ENCODE data around the gene HNRNPH1.
A peak's percentile ranks its signal among the peaks of the same experiment; 100 is the strongest.
"Not testable (repeated sequence)": the region's sequence is repeated elsewhere in the genome, so short reads cannot be mapped to it uniquely, and the experiment has no call there.

HNRNPH1 gene, protein sequence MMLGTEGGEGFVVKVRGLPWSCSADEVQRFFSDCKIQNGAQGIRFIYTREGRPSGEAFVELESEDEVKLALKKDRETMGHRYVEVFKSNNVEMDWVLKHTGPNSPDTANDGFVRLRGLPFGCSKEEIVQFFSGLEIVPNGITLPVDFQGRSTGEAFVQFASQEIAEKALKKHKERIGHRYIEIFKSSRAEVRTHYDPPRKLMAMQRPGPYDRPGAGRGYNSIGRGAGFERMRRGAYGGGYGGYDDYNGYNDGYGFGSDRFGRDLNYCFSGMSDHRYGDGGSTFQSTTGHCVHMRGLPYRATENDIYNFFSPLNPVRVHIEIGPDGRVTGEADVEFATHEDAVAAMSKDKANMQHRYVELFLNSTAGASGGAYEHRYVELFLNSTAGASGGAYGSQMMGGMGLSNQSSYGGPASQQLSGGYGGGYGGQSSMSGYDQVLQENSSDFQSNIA

DNA sequence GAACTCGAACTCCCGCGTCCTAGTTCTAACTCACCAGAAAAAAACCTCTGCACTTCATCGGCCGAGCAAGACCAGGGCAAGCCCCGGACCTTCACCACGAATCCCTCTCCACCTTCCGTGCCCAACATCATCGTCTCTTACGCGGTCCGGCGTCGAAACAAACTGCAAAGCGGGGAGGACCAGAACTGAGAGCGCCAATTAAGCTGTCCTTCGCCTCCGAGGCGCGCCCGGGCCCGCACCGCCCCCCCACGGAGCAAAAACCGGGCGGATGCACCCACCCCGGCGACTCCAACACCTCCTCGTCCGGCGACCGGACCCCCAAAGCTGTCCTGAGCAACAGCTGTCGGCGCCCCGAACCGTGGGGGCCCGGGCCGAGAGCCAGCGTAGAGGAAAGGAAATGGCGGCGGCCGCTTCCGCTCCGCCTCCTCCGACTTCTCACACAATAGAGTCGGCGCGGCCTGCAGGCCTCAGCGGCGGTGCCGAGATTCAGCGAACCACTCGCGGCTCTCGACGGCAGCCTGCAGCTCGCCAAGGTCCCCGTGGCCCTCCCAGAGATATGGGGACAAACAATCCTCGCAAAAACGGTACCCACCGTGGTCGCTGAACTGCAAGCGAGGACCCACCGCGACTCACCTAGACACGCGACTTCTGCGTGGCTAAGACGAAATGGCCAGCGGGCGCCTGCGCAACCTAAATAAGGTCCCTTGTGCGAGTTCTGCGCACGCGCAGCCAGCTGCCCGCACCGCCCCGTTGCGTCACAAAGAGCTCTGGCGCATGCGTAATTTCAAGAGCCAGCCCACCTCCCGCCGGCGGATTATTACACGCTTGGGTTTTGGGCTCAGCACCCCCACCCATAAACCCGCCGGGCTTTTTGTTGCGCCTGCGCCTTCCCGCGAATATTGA is at the start of gene HNRNPH1:
Gene HNRNPH1 (minus strand): TSS at position 669 of the 903 bp plus-strand sequence. CDS start 538 bp downstream, at position 131.
- DNase-seq: peak; percentile 99

DNA sequence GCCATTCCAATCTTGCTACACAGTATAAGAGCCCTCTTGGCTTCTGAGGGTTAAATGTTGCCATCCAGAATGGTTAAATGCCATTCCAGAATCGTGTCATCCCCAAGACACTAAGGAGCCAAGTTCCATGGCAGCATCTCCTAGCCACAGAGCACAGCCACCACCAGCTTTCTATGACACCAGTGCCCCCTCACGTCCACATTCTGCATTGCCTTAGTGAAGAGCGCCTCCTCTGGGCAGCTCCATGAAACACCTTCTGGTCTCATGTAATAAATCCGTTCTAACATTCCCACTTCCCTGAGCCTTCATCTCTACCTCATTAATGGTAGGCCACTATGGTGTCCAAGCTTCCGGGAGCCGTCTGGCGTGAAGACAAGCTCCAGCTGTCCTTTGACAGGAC is 44.9 kb upstream of the HNRNPH1 start:
- peak; percentile 45 for DNase-seq

DNA sequence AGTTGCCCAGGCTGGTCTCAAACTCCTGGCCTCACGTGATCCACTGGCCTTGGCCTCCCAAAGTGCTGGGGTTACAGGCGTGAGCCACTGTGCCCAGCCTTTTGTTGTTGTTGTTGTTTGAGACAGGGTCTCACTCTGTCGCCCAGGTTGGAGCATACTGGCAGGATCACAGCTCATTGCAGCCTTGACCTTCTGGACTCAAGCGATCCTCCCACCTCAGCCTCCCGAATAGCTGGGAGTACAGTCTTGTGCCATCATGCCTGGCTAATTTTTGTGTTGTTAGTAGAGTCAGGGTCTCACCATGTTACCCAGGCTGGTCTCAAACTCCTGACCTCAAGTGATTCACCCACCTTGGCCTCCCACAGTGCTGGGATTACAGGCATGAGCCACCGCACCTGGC is 38.2 kb upstream of the HNRNPH1 start:
- not testable (repeated sequence) for DNase-seq

DNA sequence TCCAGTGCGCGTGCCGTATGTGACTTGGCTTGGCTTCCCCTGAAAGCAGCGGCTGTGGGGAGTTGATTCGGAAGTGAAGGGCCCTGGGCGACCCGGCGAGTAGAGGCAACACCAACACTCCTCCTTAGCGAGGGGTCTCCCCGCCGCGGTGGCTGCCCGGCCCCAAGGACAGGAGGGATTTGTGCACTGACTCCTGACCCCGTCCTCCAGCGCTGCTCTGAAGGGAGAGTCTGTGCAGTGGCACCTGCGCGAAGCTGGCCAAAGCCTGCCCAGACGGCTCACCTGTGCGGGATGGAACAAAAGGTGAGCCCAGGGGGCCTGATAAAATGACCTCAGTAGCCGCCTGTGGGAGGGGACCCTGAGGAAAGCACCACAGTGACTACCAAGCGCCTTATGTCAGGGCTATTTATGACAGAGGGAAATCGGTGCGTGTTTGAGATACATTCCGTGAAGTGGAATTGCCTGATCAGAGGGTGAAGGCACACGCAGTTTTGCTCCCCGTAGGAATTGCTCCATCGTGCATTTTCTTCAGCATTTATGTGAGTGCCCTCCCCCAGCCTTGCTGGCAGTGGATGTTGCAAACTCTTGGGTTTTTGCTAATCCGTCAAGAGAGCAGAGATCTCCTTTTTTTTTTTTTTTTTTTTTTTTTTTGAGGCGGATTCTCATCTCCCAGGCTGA is 34.8 kb upstream of the HNRNPH1 start:
- DNase-seq: not testable (repeated sequence)

DNA sequence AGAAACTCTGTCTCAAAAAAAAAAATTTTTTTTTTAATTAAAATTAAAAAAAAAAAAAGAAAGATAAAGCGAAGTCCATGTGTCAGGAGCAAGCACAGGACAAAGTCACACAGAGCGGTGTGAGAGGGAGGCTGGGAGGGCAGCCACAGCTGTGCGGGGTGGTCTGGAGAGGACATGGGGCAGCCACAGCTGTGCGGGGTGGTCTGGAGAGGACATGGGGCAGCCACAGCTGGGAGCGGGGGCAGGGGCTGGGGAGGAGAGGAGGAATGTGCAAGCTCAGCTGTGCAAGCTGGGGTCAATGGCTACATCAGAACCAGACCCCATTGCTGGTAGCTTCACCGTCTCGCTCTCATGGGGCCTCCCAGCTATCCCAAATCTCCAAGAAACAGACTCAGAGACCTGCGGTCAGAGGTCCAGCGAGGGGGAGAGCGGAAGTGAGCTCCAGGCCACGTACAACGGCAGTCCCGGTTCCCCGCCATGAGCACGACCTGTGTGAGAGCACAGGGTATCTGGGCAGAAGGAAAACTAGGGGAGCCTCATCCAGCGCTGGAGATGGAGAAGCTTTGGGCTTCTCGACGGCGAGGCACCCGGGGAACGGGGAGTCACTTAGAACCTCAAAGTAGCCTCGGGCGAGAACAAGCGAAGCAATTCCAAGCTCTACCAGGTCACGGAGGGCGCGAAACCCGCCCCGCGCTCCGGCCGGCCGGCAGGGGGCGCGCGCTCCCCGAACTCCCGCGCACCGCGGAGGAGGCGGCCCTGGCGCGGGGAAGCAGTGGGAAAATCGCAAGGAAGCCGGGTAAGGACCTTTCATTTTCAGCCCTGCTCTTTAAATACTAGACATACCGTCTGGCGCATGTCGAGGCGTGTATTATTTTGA is 34.1 kb upstream of the HNRNPH1 start:
- not testable (repeated sequence) for DNase-seq

DNA sequence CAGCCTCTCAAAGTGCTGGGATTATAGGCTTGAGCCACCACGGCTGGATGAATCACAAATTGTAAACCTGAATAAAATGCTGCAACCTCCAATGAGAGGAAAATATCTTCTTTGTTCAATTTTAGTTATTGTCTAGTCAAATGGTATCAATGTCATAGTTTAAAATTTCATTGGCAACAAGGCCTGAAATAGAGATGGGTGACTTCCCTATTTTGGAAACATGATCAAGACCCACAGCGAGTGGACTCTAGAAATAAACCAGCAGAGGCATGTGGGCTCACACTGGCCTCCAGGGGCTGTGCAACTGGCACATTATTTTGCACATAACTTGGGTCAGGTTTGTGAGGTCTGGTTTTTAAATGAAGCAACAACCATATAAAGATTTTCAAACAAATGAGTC is 29.7 kb upstream of the HNRNPH1 start:
- DNase-seq: not testable (repeated sequence)

DNA sequence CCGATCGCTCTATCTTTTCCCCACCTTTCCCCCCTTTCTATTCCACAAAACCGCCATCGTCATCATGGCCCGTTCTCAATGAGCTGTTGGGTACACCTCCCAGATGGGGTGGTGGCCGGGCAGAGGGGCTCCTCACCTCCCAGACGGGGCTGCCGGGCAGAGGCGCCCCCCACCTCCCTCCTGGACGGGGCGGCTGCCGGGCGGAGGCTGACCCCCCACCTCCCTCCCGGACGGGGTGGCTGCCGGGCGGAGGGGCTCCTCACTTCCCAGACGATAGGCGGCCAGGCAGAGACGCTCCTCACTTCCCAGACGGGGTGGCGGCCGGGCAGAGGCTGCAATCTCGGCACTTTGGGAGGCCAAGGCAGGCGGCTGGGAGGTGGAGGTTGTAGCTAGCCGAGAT is 26.8 kb upstream of the HNRNPH1 start:
- not testable (repeated sequence) for DNase-seq

DNA sequence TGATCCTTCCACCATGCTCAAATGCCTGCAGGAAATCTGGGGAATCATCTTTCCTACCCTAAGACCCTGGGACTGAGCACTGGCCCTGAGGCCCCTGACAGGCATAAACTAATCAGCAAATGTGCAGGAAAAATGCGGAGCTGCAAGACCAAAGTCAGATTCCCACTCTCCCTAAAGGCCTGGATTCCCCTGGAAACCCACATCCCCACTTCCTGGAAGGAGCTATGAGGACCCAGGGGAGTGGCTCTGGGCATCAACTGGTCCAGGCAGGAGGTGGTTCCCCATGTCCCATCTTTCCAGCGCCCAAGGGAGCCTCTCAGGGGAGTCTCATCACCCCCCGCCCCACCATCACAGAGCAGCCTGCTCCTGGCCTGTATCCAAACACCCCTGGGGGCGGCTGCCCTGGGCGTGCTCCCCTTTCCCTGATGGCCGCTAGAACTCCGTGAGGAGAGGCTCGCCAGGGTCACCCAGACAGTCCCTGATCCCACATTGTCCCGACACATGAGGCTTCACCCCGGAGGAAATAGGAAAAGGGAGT is 25.8 kb upstream of the HNRNPH1 start:
- not testable (repeated sequence) for DNase-seq

DNA sequence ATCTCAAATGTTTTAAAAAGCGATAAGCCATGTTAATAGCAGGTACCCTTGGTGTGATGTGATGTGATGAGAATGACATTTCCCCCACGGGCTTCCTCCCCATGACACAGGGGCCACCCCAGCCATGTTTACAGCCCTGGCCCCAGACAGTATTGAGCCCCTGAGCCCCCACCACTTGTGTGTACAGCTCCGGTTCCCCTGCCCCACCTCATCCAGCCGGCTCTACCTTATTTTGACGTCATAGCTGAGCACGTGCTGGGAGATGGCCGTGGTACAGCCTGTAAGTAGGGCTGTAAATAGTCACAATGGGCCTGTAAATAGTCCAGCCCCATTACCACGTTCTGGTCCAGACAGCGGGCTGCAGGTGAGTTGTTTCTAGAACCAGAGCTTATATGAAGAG is 24.9 kb upstream of the HNRNPH1 start:
- DNase-seq: no peak

DNA sequence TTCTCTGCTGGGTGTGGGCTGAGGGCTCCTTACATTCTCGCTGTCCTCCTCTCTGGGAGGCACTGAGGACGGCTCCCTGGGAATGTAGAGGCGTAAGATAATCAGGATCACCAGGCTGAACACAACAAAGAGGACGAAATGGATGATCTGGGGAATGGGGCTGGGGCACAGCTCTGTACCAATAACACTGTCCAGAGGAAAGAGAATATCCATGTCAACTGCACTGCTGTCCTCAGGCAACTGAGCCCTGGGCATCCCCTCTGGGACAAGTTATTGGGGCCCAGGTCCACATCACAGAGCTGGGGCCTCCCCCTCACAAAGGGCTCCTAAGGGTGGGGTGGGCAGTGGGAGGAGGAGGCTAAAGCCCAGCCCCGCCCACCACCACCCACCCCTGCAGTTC is 21.3 kb upstream of the HNRNPH1 start:
- DNase-seq: not testable (repeated sequence)

DNA sequence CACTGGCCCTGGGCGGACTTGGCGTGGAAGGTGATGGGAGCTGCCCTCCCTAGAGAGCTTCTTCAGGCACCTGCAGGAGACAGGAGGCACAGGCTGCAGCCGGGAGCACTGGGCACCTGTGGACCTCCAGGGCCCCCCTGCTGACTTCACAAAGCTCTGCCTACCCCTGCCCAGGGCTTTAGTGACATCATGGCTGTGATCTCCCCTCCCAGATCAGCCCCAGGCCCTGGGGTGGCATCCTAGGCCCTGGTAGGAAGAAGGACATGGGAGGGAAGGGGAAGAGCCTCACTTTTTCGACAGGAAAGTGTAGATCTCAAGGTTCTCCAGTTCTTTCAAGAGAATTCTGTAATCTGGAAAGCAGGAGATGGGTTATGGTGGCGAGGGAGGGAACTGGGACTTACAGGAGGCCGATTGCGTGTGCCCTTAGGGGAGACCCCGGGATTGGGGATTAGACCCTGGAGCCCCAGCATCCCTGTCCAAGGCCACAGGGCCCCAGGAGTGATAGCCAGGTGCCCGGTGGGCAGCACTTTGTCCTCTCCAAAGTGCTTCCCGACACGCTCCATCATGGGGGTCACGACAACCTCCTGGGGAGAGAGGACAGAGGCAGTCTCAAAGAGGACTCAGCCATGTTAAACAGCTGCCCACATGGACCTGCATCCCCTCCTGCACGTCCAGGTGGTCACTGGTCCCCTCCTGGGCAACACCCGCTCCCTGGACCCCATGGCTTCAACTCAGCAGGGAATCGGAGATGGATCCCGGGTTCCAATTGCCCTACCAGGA is 19.9 kb upstream of the HNRNPH1 start:
- not testable (repeated sequence) for DNase-seq

DNA sequence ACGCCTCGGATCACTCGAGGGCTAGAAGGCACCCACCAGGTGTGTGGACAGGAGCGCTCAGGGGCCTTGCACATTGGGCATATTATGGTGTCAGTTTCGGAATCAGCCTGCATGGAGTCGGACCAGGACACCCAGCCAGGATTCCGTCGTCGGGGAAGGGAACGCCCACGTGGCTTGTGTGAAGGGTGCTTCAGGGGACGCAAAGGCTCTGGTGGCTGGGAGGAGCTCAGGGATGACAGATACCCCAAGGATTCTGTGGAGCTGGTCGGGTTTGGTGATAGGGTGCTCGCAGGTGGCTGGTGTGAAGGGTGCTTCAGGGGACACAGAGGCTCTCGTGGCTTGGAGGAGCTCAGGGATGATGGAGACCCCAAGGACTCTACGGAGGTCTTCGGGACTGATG is 19.2 kb upstream of the HNRNPH1 start:
- not testable (repeated sequence) for DNase-seq

DNA sequence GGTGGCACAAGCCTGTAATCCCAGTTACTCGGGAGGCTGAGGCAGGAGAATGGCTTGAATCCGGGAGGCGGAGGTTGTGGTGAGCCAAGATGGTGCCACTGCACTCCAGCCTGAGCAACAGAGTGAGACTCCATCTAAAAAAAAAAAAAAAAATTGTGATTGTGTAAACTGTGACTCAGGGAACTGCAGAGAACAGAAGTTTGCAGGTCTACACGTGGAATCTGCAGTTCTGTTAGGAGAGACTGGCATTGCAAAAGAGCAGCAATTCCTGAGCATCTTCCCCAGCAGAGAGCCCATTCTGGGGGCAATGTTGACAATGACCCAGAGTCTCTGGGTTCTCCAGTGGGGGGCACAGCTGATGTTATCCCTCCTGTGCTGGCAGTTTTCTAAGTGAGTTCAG is 18.3 kb upstream of the HNRNPH1 start:
- DNase-seq: not testable (repeated sequence)

DNA sequence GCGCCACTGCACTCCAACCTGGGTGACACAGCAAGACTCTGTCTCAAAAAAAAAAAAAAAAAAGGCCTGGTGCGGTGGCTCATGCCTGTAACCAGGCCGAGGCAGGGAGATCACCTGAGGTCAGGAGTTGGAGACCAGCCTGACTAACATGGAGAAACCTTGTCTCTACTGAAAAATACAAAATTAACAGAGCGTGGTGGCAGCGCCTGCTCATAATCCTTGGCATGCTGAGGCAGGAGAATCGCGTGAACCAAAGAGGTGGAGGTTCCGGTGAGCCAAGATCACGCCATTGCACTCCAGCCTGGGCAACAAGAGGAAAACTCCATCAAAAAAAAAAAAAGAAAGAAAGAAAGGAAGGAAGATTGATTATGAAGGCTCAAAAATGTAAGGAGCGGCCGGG is 15.8 kb upstream of the HNRNPH1 start:
- DNase-seq: not testable (repeated sequence)

DNA sequence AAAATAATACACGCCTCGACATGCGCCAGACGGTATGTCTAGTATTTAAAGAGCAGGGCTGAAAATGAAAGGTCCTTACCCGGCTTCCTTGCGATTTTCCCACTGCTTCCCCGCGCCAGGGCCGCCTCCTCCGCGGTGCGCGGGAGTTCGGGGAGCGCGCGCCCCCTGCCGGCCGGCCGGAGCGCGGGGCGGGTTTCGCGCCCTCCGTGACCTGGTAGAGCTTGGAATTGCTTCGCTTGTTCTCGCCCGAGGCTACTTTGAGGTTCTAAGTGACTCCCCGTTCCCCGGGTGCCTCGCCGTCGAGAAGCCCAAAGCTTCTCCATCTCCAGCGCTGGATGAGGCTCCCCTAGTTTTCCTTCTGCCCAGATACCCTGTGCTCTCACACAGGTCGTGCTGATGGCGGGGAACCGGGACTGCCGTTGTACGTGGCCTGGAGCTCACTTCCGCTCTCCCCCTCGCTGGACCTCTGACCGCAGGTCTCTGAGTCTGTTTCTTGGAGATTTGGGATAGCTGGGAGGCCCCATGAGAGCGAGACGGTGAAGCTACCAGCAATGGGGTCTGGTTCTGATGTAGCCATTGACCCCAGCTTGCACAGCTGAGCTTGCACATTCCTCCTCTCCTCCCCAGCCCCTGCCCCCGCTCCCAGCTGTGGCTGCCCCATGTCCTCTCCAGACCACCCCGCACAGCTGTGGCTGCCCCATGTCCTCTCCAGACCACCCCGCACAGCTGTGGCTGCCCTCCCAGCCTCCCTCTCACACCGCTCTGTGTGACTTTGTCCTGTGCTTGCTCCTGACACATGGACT is 11.1 kb upstream of the HNRNPH1 start:
- not testable (repeated sequence) for DNase-seq

DNA sequence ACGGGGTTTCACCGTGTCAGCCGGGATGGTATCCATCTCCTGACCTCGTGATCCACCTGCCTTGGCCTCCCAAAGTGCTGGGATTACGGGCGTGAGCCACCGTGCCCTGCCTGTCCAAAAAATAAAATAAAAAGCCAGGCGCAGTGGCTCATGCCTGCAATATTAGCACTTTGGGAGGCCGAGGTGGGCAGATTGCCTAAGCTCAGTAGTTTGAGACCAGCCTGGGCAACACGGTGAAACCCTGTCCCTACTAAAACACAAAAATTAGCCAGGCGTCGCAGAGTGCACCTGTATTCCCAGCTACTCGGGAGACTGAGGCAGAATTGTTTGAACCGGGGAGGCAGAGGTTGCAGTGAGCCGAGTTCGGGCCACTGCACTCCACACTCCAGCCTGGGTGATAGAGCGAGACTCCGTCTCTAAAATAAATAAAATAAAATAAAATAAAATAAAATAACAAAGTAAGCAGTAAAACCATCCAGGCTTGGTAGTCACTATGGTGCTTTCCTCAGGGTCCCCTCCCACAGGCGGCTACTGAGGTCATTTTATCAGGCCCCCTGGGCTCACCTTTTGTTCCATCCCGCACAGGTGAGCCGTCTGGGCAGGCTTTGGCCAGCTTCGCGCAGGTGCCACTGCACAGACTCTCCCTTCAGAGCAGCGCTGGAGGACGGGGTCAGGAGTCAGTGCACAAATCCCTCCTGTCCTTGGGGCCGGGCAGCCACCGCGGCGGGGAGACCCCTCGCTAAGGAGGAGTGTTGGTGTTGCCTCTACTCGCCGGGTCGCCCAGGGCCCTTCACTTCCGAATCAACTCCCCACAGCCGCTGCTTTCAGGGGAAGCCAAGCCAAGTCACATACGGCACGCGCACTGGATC is 10.3 kb upstream of the HNRNPH1 start:
- DNase-seq: not testable (repeated sequence)

DNA sequence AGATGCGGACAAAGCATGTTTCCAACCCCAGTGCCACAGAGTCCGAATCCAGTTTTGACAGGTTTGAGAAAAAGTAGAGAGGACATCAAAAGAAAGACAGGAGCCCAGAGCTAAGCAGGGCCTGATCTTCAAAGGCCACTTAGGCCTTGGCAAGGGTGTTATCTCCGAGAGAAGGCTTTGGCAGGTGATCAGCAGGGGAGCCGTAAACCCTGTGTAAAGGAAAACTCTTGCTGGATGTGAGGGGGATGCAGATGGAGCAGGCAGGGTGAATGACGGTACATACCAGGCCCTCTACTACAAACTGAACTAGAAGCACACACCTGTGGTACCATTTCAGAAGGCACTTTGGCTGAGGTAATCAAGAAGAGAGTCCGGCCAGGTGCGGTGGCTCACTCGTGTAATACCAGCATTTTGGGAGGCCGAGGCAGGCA is 1.4 kb upstream of the HNRNPH1 start:
- no peak for DNase-seq

DNA sequence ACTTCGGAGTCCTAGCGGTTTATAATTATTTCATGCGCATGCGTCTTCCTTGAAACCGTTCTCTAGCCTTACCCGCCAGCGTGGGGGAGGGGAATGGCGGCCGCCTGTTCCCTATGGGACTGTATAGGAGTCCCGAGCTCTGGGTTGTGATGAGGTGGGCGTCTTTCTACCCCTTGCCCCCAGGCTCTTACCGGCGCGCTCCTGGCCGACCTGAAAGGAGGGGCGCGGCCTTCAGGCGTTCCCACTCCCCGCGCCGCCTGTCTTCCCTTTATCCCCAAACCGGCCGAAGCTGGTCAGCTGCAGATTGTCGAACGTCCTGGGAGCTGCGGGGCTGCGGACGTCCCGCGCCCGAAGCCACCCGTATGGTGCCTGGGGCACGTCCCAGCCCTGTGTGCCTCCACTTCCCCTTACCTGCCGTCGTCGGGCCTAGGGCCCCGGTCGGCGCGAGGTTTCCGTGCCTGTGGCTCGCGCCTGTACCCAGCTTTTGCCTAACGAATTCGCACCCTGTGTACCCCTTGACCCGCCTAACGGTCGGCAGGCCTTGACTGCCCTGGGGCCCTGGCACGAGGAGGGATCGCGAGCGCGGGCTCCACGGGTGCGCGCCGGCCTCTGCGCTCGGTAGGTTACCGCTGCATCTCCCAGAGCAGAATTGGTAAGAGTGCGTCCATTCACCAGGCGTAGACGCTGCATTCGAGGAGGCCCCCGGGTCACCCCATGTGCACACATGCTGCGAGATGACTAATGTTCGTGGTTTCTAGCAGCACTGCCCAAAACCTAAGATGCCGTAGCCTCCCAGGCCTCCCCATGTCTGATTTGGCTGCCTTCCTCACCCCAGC is 653 bp upstream of the HNRNPH1 start:
- peak; percentile 72 for DNase-seq
